Germinal center (tissue), 1 donor: ENCODE measurements around the gene TIPRL.
A peak's percentile ranks its signal among the peaks of the same experiment; 100 is the strongest.
"Not testable (repeated sequence)": the region's sequence is repeated elsewhere in the genome, so short reads cannot be mapped to it uniquely, and the experiment has no call there.

Source experiments
- DNase-seq: peaks from one replicate; pipeline ENCODE4 v3.0.0; 2012; ENCODE audit warnings: mixed read lengths, low spot score

TIPRL gene

DNA sequence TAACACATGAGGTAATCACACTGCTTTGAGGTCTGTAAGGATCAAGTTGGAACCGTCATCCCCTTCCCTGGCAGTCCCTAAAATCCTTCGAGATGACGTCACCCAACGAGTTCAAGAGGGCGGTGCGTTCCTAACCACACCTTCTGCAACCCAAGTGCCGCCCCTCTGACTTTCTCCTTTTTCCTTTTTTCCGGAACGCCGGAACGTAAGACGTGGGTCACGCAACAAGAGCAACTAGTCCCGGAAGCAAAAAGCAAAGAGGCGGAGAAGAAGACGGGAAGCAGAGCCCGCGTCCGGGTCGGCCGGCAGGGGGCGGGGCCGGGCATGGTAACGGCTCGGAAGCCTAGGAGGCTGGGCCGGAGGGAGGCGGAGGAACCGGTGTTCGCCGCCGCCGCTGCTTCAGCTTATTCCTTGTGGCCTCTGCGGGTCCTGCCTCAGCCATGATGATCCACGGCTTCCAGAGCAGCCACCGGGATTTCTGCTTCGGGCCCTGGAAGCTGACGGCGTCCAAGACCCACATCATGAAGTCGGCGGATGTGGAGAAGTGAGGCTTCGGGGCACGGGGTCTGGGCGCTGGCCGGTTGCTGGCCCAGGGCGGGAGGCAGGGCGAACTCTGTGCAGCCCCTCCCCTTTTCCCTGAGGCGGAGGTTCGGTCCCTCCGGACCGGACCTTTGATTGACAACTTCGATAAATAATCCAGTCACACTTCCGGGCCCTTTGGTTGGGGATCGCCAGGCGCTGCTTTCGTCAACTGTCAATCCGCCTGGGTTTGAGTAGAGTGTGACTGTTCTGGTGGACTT lies at the start of gene TIPRL:
Gene TIPRL, plus strand, starts transcription at position 325 of the 800 bp plus-strand sequence. Its CDS starts 116 bp downstream, at position 441.
- peak; percentile 92 for DNase-seq

GRCh38 chr1:168129933-168130332 lies 48.8 kb upstream of the TIPRL start:
- DNase-seq: no peak

DNA sequence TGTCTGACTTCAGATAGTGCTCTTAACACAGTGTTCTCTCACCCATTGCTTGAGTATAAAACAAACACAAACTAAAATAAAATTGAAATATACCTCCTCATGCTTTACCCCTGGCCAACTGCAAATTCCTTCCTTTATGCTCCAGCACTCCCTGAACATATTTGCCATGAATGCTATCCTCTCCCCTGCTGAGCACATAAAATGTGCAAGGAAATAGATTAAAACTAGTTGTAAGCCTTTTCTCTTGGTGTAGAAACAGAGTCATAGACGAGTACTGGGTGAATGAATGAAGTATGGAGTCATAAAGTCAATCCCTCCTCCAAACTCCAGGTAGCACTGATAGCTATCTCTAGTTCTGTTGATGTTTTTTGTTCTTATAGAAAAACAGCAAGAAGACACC lies 44.6 kb upstream of the TIPRL start:
- no peak for DNase-seq

DNA sequence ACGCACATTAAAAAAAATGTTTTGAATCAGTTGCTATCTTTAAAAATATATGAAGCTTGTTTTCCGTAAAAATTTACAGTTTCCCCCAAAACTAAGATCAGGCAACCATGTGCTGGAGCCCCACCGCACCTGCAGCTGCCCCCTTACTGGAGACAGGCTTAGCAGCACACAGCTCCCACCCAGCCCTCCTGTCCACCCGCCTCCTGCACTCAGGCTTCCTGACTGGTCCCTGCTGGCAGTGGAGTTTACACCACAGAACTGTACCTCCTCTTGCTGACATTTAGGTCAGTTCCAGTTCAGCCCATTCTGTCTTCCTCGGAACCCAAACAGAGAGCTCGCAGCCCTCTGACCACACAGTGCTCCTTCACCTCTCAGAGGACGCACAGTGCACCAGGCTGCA lies 44.1 kb upstream of the TIPRL start:
- DNase-seq: no peak

DNA sequence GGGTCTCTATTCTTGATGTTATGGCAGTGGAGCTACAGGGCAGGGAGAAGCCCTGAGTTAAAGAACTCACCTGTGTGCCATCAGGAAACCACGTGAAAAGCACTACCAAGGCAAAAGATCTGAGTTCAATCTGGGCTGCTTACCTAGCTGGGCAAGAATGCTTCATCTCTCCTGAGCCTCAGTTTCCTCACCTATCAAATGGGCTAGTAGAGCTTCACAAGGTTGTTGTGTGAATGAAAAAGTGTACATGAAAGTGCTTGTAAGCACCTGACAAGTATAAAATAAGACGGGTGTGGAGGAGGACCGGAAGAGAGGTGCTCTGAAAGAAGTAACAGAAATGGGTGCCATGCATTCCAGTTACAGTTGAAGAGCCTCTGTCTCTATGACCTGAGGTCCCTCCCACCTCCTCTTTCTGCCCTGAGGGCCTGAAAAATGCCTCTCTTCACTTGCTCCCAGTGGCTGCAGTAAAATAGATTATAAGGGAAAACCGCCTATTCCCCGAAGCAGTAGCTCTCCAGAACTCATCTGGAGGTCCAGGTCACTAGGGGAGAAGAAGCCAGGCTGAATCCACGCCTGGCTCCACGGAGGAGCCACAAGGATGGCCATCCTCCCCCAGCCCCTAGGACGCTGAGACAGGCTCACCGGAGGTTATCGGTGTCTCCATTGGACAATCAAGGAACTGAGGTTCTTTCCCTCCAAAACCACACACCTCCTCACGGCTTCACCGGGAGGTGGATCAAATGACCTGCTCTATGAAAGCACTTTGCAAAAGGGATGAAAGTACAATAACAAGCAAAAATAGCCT lies 43.4 kb upstream of the TIPRL start:
- no peak for DNase-seq

- DNase-seq: no peak
These were observed 42.6 kb upstream of the TIPRL start for GRCh38 chr1:168135921-168136708.

GRCh38 chr1:168136709-168137514 lies 41.9 kb upstream of the TIPRL start, which contains the start of gene GPR161:
GPR161 (minus strand) TSS chr1:168136930; CDS start chr1:168104850, 32,080 bp downstream.
- DNase-seq: peak; percentile 33

DNA sequence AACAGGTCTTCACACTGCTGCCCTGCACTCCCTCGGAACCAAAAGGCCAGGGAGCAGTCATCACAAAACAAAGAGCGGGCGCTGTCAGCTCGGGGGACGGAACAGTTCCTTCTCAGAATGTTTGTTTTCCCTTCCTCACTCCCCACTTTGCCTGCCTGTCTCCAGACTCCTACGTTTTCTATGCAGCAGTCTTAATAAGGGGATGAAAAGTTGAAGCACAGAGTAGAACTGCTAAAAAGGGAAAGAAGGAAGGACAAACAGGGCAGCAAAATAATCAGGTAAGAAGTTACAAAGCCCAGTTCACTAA lies 41.3 kb upstream of the TIPRL start:
- no peak for DNase-seq

DNA sequence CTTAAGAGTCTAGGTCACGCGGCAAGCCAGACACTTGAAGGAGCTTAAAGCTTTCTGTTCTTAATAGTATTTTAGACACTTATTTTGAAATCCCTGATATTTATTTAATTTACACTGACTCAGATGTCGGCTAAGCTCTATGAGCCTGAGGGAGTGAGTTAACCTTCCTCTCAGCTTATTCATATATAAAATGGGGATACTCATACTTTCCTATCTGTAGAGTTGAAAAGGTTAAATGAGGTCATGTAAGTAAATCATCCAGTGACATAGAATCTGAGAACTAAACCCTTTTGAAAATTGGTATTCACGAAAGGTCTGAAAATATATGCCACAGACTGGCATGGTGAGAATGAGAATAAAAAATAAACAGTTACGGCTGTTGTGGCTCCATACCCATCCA lies 40.6 kb upstream of the TIPRL start:
- DNase-seq: no peak

GRCh38 chr1:168139070-168139469 lies 39.7 kb upstream of the TIPRL start:
- no peak for DNase-seq

- DNase-seq: no peak
These were observed 36.8 kb upstream of the TIPRL start for GRCh38 chr1:168141871-168142385.

DNA sequence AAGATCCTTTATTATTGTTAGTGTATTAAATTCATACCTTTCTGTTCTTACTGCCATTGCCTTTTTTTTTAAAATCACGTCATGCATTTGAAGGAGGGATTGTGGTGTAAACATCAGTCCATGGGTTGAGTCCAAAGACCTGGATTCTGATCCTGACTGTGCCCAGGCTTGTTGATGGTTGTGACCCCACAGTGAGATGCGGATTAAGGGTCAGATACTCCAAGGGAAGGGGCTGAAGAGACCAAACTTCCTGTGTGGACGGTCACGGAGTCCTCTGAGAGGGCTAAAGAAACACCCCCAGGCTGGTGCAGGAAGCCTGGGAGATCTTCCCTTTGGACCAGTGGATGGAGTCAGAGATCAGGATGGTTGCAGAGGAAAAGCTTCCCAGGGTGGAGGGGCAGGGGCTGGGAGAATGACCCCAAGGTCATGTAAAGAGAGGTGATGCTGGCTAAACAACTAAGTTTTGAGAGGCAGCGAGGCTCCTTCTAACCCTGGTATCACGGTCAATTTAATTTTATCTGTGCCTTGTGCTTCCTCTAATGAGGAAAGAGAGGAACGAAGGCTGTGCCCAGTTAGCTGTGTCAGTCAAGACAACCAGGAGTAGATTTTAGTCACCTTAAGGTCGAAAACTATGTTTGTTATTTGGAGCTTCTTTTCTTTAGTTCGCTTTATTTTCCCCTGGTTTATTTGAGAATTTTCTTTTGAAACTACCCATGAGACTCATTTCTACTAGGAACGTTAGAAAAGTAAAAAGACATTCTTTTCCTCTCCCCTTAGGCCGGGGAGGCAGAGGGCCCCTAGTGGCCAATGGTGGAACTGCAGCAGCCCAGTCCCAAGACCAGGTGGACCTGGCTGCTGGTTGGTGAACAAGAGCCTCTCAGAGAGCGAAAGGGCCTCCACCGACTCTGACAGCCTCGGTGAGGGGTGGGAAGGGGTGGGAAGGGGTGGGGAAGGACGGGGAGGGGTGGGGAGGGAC lies 33.3 kb upstream of the TIPRL start:
- peak; percentile 90 for DNase-seq

GRCh38 chr1:168146160-168146539 lies 32.6 kb upstream of the TIPRL start:
- no peak for DNase-seq

- no peak for DNase-seq
These were observed 32.1 kb upstream of the TIPRL start for GRCh38 chr1:168146626-168147025.

DNA sequence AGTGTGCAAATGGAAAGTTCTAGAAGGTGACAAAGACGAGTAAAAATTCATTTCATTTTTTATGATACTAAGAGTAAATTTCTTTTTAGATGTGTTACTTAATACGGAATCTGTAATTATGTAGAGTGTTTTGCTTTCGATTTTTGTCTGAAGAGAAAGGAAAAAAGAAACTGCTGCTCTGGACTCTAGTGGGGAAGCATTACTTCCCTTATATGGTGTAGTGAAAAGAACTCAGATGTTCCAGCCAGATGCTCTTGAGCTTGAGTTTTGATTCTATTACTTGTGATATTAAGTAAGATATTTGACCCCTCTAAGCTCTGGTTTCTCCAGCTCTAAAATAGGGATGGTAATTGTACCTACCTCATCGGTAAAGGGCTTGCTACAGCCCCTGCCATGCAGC lies 29.8 kb upstream of the TIPRL start:
- peak; percentile 30 for DNase-seq

DNA sequence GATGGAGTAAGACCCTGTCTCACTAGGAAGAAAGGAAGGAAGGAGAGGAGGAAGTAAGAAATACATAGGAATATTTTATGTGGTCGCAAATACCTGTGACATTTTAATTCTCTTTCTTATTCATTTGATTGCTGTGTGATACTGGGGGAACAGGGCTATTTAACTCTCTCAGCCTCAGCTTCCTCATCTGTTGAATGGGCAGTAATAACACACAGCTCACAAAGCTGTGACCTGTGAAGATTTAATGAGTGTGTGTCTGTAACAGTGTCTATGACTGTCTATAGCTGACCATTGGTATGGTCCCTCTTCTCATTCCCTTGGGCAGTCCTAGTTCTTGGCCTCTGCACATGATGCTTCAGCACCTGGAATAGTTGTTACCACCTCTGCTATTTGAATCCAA lies 28.5 kb upstream of the TIPRL start:
- no peak for DNase-seq

DNA sequence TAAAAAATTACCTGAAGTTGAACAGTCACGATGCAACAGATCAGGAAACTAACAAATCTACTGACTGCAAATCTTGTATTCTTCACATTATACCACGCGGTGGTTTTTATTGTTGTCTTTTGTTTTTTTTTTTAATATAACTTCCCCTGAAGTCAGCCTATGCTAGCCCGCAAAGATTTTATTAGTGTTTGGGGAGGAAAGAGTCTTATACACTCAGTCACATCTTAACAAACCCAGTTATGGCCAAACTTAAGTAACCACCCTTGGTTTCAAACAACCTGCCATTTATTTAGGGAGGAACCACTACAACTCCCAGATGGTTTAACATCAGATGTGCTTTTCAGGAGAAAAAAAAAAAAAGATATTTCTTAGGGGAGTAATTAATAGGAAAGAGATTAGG lies 26.8 kb upstream of the TIPRL start:
- DNase-seq: no peak

- not testable (repeated sequence) for DNase-seq
These were observed 24.1 kb upstream of the TIPRL start for GRCh38 chr1:168154707-168155106.

DNA sequence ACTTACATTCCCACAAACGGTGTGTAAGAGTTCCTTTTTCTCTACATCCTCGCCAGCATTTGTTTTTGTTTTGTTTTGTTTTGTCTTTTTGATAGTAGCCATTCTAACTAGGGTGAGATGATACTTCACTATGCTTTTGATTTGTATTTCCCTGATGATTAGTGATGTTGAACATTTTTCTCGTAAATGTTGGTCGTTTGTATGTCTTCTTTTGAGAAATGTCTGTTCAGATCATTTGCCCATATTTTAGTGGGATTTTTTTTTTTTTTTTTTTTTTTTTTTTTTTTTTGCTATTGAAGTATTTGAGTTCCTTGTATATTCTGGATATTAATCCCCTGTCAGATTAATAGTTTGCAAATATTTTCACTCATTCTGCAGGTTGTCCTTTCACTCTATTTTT lies 22.9 kb upstream of the TIPRL start:
- no peak for DNase-seq

DNA sequence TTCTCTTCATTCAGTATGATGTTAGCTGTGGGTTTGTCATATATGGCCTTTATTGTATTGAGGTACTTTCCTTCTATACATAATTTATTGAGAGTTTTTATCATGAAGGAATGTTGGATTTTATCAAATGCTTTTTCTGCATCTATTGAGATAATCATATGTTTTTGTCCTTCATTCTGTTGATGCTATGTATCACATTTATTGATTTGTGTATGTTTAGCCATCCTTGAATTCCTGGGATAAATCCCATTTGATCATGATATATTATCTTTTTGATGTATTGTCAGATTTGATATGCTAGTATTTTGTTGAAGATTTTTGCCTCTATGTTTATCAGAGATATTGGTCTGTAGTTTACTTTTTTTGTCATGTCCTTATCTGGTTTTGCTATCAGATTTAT lies 21.1 kb upstream of the TIPRL start:
- DNase-seq: no peak
